NCI-H748 (cell line): Measurements from ENCODE around the gene ERN1.
A peak's percentile ranks its signal among the peaks of the same experiment; 100 is the strongest.

Experiments
- DNase-seq: peaks from one replicate; lab custom pipeline; 2025; ENCODE audit not compliant: unreplicated experiment; lab: John Stamatoyannopoulos, UW

Gene ERN1

DNA sequence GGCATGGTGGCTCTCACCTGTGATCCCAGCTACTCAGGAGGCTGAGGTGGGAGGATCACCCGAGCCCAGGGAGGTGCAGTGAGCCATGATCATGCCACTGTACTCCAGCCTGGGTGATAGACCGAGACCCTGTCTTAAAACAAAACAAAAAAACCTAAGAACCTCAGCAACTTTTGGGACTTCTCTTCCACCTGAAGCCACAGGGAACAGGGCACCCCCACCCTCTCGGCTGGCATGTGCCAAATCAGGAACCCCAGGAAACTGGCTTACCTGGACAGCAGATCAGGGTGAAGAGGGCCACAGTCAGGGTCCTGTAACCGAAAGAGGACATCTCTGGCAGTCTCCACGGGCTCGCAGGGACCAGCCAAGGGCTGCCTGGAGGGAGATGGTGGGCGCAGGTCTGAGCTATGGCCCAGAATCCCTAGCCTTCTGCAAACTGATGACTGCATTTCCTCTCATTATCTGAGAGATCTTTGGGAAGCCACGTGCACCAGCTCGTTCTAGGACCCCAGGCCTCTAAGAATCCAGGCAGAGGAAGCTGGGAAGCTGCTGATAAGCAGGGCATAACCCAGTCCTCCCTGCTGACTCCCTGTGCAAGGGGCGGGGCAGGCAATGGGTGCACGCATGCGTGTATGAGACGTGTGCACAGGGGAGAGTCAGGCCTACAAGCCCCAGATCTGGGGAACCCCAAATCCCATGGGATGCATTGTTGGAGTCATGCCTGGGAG is 123.4 kb downstream of the ERN1 start:
- no peak for DNase-seq

DNA sequence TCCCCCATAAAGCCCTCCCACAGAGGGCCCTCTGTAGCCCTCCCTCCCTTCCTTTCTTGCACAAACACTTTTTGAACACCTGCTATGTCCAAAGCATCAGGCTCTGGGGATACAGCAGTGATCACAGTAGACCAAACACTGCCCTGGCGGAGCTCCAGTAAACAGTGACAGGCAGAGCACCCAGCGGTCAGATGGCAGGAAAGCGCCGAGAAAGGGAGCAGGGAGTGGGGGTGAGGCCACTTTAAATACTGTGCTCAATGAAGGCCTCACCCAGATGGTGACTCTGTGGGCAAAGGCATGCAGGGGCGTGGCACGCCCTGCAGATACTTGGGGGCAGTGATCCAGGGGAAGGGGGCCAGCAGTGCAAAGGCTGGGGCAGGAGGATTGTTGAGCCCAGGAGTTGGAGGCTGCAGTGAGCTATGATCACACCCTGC is 124.2 kb downstream of the ERN1 start:
- peak; percentile 63 for DNase-seq

DNA sequence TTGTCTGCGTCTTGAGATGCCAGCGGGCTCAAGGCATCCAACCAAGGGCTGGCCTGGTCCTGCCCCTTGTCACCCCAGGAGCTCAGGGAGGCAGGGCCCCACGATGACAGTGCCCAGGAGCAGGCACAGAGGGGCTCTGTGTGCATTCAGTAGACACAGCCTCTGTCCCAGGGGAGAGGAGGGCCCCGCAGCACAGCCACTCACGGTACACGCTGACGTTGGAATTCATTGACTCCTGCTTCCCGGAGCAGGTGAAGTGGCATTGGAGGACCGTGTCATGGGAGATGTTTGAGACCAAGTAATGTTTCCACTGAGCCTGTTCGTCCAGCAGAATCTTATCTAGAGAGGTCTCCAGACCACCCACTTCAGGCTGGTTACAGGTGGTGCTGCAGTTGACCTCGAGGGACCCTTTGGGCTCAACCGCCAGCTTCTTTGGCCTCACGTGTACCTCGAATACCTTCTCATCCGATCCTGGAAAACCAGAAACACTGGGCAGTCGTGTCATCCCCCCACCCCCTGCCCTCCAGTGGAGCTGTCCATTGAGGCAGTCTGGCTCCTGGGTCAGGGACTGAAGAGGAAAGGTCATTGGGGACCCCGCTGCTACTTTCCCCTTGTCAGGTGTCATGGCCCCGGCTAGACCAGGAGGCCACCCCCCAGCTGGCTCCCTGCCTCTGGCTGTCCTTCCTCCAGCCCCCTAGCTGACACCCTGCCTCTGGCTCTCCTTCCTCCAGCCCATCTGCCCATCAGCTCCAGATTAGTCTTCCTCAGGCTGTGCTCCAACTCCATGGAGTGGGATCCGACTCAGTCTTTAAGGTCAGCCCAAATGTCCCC is 124.8 kb downstream of the ERN1 start:
- DNase-seq: no peak

DNA sequence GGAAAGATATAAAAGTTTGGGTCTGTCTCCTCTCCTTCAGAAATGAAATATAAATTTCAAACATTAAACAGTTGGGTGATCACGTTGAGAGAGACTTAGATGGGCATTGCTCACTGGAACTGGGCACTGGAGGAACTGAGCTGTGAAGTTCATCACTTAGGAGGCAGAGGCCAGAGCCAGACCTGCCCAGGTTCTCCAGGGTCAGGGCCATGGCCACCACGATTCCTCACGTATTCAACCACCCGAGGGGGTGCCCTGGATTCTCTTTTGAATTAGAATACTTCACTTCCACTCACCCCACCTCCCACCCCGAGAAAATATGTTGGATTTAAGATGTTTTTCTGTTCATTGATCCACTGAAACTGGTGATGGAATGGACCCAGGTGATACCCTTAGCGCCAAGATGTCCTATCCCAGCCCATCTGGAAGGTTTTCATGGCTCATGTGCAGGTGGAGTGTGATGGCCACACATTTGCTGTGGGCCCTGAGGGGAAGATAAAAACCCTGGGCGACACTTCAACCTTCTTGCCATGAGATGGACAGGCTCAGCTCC is 125.7 kb downstream of the ERN1 start:
- DNase-seq: no peak

DNA sequence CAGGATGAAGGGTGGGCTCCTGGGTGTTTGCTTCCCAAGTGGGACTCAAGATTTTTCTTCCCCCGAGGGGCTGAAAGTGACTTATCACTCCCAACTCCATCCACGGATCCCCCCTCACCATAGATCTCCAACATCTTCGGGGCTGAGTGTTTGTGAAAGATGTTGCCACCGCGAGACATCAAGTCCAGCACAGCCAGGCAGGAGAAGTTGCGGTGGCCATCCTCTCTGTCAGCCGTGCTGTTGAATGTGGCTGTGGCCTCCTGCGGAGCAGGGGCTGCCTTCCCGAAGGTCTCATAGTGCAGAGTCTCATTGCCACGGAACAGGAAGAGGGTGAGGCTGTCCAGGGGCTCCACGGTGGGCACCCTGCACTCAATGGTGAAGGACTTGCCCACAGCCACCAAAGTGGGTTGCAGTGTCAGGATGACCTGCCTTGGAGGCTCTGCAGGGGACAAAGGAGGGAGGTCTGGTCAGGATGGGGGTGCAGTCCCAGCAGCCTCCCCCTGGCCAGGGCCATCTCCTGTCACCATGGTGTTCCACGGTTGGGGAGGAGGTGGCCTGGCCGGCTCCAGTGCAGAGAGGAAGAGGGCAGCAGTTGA is 126.3 kb downstream of the ERN1 start:
- no peak for DNase-seq

DNA sequence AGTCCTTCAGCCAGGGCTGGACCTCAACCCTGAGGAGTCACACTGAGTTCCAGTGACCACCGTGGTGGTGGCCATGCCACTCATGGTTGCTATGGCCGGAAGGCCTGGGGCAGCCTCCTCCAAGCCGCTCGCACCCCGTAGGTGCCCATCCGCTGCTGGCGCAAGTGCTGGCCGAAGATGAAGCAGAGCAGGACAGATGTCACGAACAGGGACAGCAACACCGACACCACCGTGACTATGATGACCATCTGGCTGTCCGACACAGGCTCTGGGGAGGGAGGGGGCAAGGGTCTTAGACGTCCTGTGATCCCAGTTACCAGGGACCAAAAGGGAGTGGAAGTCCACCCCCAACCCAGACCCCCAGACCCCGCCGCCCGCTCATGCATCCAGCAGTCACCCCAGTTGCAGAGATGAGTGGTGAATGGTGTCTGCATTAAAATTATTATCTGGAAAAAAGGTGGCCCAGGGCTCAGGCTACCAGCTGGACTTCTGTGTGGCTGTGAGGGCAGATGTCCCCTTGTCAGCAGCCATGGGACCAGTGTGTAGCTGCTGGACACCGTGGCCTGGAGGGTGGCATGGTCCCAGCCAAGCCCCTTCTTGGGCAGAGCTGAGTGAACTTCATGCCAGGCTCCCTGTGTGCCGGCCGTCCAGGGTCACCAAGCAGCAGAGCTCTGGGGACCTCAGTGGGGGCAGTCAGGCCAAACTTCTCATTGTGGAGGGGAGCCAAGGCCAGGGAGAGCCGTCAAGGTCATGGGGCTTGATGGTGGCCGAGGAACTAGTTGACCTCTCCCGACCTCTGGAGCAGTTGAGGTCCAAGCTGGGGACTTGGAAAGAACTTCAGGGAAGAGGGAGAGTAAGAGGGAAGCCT is 127.1 kb downstream of the ERN1 start:
- no peak for DNase-seq

DNA sequence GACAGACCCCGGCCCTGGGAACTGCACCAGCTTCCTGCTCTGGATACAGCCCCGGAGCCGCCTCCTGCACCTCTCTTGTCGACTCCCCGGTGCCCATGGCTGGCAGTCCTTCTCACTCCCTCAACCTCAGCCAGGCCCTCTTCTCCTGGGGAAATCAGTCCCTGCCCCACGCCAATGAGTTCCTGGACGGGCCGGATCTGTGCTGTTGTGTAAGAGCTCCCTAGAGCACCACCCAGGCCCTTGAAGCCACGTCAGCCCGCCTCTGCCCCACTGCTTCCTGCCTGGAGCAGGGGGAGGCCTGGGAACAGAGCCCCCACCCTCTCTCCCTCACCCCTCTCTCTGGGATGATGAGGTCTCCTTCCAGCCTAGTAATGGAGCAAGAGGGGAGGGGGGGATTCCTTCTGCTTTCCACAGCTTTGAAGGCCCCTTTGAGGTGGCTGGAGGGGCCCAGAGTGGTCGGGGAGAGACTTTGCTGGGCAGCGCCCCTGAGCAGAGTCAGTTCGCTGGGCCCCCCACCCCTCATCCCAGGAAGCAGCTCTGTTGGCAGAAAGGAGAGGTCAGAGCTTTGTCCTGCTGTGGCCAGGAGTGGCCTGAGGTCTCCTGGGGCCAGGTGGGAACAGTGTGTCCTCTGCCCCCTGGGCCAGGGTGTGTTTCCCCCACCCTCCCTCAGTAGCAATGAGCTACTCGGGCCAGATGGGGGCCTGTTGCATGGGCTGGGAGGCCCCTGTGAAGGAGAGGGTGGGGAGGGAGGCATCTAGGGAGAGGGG is 128.0 kb downstream of the ERN1 start:
- no peak for DNase-seq

DNA sequence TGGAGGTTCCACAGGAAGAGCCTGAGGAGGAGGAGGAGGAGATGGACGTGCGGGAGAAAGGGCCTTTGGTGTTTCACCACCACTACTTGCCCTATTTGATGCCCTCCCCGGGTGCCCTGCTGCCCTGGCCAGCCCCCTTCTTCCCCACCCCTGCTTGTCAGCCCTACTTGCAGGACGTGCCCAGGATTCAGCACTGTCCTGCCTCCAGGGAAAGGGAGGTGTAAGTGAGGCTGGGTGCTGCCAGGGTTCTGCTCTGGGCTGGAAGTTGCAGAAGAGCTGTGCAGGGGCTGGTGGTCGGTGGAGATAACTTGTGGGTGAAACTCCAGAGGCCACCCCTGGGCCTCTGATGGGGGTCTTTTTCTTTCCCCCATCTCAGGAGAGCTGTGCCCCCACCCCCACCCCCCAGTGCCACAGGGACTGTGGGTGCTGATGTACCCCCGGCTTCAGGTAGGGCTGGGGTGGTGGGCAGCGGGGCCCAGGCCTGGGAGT is 128.8 kb downstream of the ERN1 start:
- no peak for DNase-seq

DNA sequence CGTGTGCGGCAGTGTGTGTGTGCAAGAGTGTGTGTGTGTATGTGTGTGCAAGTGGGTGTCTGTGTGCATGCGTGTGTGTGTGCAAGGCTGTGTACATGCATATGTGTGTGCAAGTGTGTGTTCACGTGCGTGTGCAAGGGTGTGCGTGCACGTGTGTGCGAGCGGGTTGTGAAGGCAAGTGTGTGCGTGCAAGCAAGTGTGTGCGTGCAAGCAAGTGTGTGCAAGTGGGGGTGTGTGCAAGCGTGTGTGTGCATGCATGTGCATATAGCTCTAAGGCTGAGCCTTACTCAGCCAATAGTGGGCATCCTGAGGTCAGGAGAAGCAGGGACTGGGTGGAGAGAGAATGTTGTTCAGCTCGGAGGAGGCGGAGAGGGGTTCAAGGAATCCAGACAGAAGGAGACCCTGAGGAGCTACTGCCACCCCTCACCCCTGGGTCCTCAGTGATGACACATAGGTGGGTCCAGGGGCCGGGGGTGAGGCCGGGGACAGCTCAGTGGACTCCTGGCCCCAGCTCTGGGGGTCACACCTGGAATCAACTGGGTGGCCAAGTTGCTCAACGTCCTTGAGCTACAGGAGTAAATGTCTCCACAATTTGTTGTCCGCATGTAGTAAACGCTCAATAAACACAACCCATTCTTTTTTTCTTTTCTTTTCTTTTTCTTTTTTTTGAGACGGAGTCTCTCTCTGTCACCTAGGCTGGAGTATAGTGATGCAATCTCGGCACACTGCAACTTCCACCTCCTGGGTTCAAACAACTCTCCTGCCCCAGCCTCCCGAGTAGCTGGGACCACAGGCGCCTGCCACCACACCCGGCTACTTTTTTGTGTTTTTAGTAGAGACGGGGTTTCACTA is 130.0 kb downstream of the ERN1 start:
- no peak for DNase-seq

DNA sequence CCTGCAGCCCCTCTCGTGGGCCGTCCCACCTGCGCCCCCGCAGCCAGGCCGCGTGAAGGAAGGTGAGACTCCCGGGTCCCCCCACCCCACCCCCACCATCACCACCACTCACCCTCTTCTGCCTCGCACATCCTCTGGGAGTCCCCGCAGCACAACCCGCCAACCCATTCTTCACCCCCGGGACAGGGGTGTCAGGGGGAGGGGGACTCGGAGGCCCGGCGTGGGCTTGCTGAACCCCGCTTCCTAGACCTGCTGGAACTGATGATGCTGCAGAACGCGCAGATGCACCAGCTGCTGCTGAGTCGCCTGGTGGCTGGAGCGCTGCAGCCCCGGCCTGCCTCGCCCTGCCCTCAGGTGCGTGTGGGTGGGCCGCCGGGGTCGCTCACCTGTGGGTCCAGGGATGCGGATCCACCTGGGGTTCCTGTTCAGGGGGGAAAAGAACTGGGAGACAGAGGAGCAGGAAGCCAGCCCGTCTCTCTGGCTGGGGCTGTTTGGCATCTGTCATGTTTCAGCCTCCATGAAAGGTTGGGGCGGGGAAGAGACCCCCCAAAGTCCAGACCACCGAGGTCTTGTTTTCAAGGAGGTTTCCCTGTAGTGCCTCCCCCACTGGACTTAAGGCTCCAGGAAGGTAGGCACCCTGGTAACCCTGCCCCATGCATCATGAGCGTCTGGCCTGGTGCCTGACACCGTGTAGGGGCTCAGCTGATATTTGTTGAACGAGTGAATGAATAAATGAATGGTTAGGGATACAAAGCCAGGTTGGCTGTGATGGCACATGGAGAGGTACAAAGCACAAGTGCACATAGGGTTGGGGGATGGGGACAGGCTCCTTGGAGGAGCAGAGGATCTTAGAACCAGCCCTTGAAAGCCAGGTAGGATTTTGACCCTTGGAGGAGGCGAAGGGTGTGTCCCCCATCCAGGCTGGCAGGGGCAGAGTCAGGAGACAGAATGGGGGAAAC is 130.9 kb downstream of the ERN1 start:
- peak; percentile 31 for DNase-seq

DNA sequence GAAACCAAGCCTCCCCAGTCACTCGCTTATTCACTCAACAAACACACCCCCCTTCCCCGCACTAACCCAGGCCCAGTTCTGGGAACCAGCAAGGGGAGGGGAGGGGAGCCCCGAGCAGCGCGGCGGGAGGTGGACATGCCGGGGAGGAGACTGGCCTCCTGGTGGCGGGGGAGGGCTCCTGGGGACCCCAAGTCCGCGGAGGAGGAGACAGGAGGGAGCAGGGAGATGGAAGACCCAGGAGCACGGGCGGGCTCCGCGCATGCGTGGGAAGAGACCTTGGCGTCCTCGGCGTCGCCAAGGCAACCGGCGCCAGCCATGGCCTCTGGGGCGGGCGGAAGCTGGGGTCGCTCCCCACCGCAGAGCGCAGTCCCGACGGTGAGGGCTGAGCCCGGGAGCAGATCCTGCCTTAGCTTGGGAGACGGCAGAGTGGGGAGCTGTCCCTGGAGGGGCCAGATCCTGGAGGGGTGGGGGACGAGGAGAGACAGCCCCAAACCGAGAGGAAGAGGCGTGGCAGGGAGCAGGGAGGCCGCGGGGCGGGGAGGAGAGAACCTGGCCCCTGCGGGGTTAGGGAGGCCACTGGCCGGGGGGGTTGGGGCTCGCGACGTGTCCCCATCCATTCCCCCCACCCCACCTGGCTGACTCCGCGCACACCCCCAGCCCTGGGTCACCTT is 131.8 kb downstream of the ERN1 start, which contains the start of gene PRR29:
PRR29 (plus strand) TSS at position 302 of the 671 bp plus-strand sequence; CDS start at position 316, 14 bp downstream.
- DNase-seq: peak; percentile 91

DNA sequence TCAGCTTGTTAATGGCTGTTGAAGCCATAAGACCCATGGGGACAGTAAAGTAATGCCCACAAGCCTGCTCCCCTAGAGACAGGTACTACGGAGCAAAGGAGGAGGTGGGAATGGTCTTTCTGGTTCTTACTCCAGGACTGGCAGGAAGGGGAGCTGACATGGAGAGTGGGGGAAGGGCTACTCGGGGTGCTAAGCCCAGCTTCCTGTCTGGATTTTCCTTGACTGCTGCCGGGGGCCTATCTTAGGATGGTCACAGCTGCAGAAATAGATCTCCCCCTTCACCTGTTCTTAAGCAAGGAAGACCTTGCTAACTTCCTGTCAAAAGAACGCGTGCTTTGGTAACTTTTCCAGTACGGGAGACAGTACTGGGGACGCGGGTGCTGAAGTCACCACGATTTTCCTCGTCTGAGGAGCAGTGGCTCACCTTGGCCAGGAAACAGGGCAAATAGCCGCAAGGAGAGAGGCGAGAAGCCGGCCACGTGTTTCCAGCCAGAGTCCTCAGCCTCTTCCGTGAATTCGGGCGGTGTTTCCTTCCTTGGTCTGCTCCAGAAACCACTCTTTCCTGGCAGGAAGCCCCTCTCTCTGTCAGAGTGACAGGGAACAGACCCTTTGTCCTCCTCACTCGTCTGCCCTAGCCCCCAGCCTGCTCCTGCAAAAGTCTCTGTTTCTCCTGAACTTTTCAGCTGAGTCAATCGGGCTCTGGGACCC is 132.4 kb downstream of the ERN1 start:
- DNase-seq: no peak

DNA sequence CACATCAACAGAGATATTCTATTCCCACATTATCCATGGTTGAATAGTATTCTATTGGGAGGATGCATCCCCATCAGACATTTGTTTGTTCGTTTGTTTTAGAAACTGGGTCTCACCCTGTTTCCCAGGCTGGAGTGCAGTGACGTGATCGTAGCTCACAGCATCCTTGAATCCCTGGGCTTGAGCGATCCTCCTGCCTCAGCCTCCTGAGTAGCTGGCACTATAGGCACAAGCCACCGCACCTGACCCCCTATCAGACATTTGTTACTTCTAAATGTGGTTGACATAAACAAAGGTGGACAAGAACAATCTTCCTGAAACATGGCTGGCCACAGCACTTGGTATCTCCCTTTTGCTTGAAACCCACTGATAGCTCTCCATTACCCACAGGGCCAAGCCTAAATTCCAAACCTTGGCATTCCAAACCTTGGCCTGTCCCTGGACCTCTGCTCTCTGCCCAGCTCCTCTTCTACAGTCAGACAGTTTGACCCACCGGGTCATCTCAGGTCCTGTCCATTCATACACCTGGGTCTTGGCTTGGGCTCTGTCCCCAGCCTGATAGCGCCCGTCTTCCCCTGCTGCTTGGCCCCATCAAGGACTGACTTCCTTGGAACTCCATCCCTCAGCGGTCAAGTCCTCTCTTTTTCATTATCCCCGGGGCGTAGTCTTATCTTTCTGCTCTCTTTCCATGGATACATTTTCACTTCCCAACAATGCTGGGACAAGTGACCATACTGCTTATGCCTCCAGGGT is 133.3 kb downstream of the ERN1 start:
- no peak for DNase-seq

DNA sequence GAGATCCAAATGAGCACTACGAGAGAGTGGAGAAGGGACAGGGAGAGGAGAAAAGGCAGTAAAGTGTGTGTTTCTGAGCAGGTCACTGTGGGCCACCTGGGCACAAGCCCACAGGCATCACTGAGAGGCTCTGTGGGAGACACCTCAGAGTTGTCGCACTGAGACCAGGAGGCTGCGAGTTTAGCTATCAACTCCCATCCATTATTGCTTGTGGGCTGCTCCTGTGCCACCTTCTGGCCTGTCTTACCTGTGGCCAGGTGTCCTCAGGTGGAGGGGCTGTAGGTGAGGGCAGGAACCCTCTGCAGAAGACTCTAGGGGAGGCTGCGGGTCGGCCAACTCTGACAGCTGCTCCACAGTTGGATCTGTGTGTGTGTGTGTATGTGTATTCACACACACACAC is 134.3 kb downstream of the ERN1 start:
- no peak for DNase-seq

DNA sequence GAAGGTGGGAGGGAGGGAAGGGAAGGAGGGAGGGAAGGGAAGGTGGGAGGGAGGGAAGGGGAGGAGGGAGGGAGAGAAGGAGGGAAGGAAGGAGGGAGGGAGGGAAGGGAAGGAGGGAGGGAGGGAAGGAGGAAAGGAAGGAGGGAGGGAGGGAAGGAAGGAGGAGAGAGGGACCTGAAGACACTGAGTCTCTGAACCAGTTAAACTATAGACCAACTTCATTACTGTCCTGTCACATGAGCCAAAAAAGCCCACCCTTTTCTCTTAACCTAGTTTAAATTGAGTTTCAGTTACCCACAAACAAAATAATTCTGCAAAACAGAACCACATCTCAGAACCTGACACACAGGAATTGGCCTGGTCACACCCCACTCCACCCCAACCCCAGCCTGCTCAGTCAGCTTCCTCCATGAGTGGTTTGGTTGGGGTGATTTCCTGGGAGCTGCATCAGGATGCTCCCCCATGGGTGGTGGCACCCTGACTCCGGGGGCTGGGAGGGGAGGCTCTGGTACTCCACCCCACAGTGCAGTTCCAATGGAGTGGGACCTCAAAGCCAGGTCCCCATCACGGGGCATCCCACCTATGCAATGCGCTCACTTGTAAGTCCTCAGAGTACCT is 136.5 kb downstream of the ERN1 start:
- no peak for DNase-seq
